Retinal pigment epithelial cell (primary cell): ENCODE data around the gene LCE7A.

Source experiments
- DNase-seq: peaks from one replicate; pipeline ENCODE4 v3.0.0-alpha.2; 2010; ENCODE audit warnings: low read depth
- H3K4me3 ChIP-seq: 2 replicates; pipeline ENCODE4 v1.5.1; 2011; ENCODE audit warnings: mild to moderate bottlenecking, low read length, control low read depth, moderate library complexity
- CTCF ChIP-seq: conservative IDR thresholded peaks from 2 replicates; pipeline ENCODE4 v1.5.1; 2011; ENCODE audit warnings: low read depth, low read length, control low read depth, inconsistent platforms

Gene LCE7A

GRCh38 chr1:152886085-152886484 is 26.3 kb downstream of the LCE7A start:
- TF ChIP-seq CTCF = no peak
- no peak for DNase-seq
- H3K4me3 ChIP-seq = no peak overlapping the region

- DNase-seq = peak; percentile 75
- TF ChIP-seq CTCF = no peak
- no peak overlapping the region for H3K4me3 ChIP-seq
Observed at GRCh38 chr1:152886758-152887409, 27.1 kb downstream of the LCE7A start.

- TF ChIP-seq CTCF = no peak
- no peak overlapping the region for H3K4me3 ChIP-seq
Observed at GRCh38 chr1:152888126-152888525, 28.3 kb downstream of the LCE7A start.

GRCh38 chr1:152899027-152899426 is 39.2 kb downstream of the LCE7A start:
- no peak overlapping the region for H3K4me3 ChIP-seq
- TF ChIP-seq CTCF = no peak
- no peak for DNase-seq

More at GRCh38 chr1:152888126-152888525, 28.3 kb downstream of the LCE7A start:
- DNase-seq = no peak

GRCh38 chr1:152899883-152900282 is 40.1 kb downstream of the LCE7A start:
- DNase-seq = no peak
- no peak for TF ChIP-seq CTCF

GRCh38 chr1:152901631-152902030 is 41.8 kb downstream of the LCE7A start:
- no peak overlapping the region for H3K4me3 ChIP-seq
- TF ChIP-seq CTCF = no peak
- DNase-seq = no peak

More at GRCh38 chr1:152899883-152900282, 40.1 kb downstream of the LCE7A start:
- no peak overlapping the region for H3K4me3 ChIP-seq

GRCh38 chr1:152902636-152903035 is 42.8 kb downstream of the LCE7A start:
- TF ChIP-seq CTCF = no peak
- H3K4me3 ChIP-seq = no peak overlapping the region
- DNase-seq = no peak
